SK-N-SH (cell line): ENCODE data around the gene SPOCK3. TPM values are rescaled to one million over a fixed set of nuclear protein-coding genes. Genes with fewer than 3 reads are reported as not detected.

ENCODE experiments used
- CTCF ChIA-PET: fragments of 300-600, 350-600 bp; formaldehyde crosslinking; extraction: SDS; loops from one replicate; lab custom pipeline; 2021; lab: Yijun Ruan, JAX
- POLR2A ChIA-PET: fragments of 350-600 bp; sonication (Branson Sonifier 250); formaldehyde crosslinking; extraction: SDS; loops from one replicate; lab custom pipeline; 2020; ENCODE audit warnings: antibody characterized with exemption, inconsistent platforms; lab: Yijun Ruan, JAX
- DNase-seq: peaks from one replicate; pipeline ENCODE4 v3.0.0; 2012
- H2AFZ ChIP-seq: fragments of 200-600 bp; sonication (generic); 2 replicates; pipeline ENCODE4 v1.8.1; 2016; ENCODE audit warnings: antibody characterized with exemption, mild to moderate bottlenecking, low read depth
- H3F3A ChIP-seq: fragments of 200-600 bp; sonication (generic); replicated peaks from 2 replicates; pipeline ENCODE3; 2016; ENCODE audit warnings: antibody characterized with exemption, mild to moderate bottlenecking; ENCODE audit not compliant: insufficient read depth
- H3K27ac ChIP-seq, 2 experiments: fragments of 200-500 bp in 1 of 2; fragments of 200-600 bp in 1 of 2; sonication (Bioruptor generic) in 1 of 2; sonication (generic), shearing (Covaris generic) in 1 of 2; 2 replicates each; pipeline versions ENCODE4 v1.5.1 to v1.6.1; 2014 to 2016; ENCODE audit warnings: low read depth in 2 of 2, inconsistent platforms in 1 of 2, low read length in 1 of 2, mild to moderate bottlenecking in 1 of 2, mixed read lengths in 1 of 2
- H3K27me3 ChIP-seq: fragments of 200-600 bp; sonication (generic), shearing (Covaris generic); 2 replicates; pipeline ENCODE4 v1.6.1; 2016; ENCODE audit warnings: mixed run types; ENCODE audit not compliant: insufficient read depth
- H3K36me3 ChIP-seq, 2 experiments: fragments of 200-500 bp in 1 of 2; fragments of 200-600 bp in 1 of 2; sonication (Bioruptor generic) in 1 of 2; sonication (generic) in 1 of 2; replicated peaks in 1 of 2; 2 replicates each; pipeline versions ENCODE3 to v1.5.1; 2014 to 2016; ENCODE audit warnings: low read length in 1 of 2, mild to moderate bottlenecking in 1 of 2; ENCODE audit not compliant: insufficient read depth in 2 of 2, control insufficient read depth in 1 of 2
- H3K4me1 ChIP-seq, 2 experiments: fragments of 200-500 bp in 1 of 2; fragments of 200-600 bp in 1 of 2; sonication (Bioruptor generic) in 1 of 2; sonication (generic), shearing (Covaris generic) in 1 of 2; 2 replicates each; pipeline versions ENCODE4 v1.5.1 to v1.6.1; 2014 to 2016; ENCODE audit warnings: low read depth in 1 of 2, low read length in 1 of 2, mixed run types in 1 of 2; ENCODE audit not compliant: insufficient read depth in 2 of 2, control insufficient read depth in 1 of 2
- H3K4me2 ChIP-seq: fragments of 200-600 bp; sonication (generic), shearing (Covaris generic); 2 replicates; pipeline ENCODE4 v1.6.1; 2017; ENCODE audit warnings: mixed run types
- H3K4me3 ChIP-seq, 2 experiments: fragments of 200-500 bp in 1 of 2; fragments of 200-600 bp in 1 of 2; sonication (Bioruptor generic) in 1 of 2; sonication (generic), shearing (Covaris generic) in 1 of 2; 2 replicates each; pipeline versions ENCODE4 v1.5.1 to v1.8.1; 2014 to 2016; ENCODE audit warnings: low read depth in 2 of 2, inconsistent platforms in 1 of 2, low read length in 1 of 2, mild to moderate bottlenecking in 1 of 2, mixed read lengths in 1 of 2, moderate library complexity in 1 of 2
- H3K79me2 ChIP-seq: fragments of 200-600 bp; sonication (generic); 2 replicates; pipeline ENCODE4 v1.8.1; 2017; ENCODE audit warnings: mild to moderate bottlenecking; ENCODE audit not compliant: insufficient read depth
- H3K9ac ChIP-seq: fragments of 200-600 bp; sonication (generic); 2 replicates; pipeline ENCODE4 v1.6.1; 2017; ENCODE audit warnings: mixed run types
- H3K9me2 ChIP-seq: fragments of 200-600 bp; sonication (generic); 2 replicates; pipeline ENCODE4 v1.6.1; 2017; ENCODE audit warnings: mixed run types
- H3K9me3 ChIP-seq: fragments of 200-600 bp; sonication (generic); 2 replicates; pipeline ENCODE4 v1.6.1; 2017; ENCODE audit warnings: mixed run types, mild to moderate bottlenecking, moderate library complexity
- H4K20me1 ChIP-seq: fragments of 200-600 bp; sonication (generic); 2 replicates; pipeline ENCODE4 v1.6.1; 2017; ENCODE audit warnings: mild to moderate bottlenecking, mixed run types; ENCODE audit not compliant: insufficient read depth
- CHD2 ChIP-seq: fragments of 150-350 bp; IDR thresholded peaks from 2 replicates; pipeline ENCODE4 v1.6.1; 2018; ENCODE audit warnings: low read length; ENCODE audit not compliant: partially characterized antibody
- EP300 ChIP-seq, 2 experiments: IDR thresholded peaks; 2 replicates each; pipeline versions ENCODE4 v1.4.0 to v1.6.1; 2012; ENCODE audit warnings: borderline replicate concordance in 1 of 2, low read depth in 1 of 2, low read length in 1 of 2
- FOSL2 ChIP-seq: IDR thresholded peaks from 2 replicates; pipeline ENCODE4 v1.4.0; 2012; ENCODE audit warnings: low read depth, mild to moderate bottlenecking, moderate library complexity, borderline replicate concordance
- FOXJ3 ChIP-seq: sonication (generic); formaldehyde crosslinking; IDR thresholded peaks from 2 replicates; pipeline ENCODE4 v1.5.1; 2020; ENCODE audit warnings: mild to moderate bottlenecking, missing genetic modification reagents
- GABPA ChIP-seq: IDR thresholded peaks from 2 replicates; pipeline ENCODE4 v1.4.0; 2012; ENCODE audit warnings: low read depth, mild to moderate bottlenecking
- JUND ChIP-seq: IDR thresholded peaks from 2 replicates; pipeline ENCODE4 v1.4.0; 2012
- MEF2A ChIP-seq: IDR thresholded peaks from 2 replicates; pipeline ENCODE4 v1.4.0; 2012; ENCODE audit warnings: low read depth, borderline replicate concordance
- NFIC ChIP-seq: IDR thresholded peaks from 2 replicates; pipeline ENCODE4 v1.4.0; 2012; ENCODE audit warnings: borderline replicate concordance
- RAD21 ChIP-seq: IDR thresholded peaks from 2 replicates; pipeline ENCODE4 v1.6.1; 2012; ENCODE audit warnings: mild to moderate bottlenecking, low read length
- RCOR1 ChIP-seq: fragments of 150-350 bp; IDR thresholded peaks from 2 replicates; pipeline ENCODE4 v1.6.1; 2017; ENCODE audit warnings: antibody characterized with exemption, low read length
- REST ChIP-seq: IDR thresholded peaks from 2 replicates; pipeline ENCODE4 v1.6.1; 2012; ENCODE audit warnings: mild to moderate bottlenecking, low read depth, low read length, moderate library complexity
- RFX5 ChIP-seq: IDR thresholded peaks from 2 replicates; pipeline ENCODE4 v1.6.1; 2012; ENCODE audit warnings: mild to moderate bottlenecking, improper control_type of control experiment, low read length
- RXRA ChIP-seq: IDR thresholded peaks from 2 replicates; pipeline ENCODE4 v1.4.0; 2012; ENCODE audit warnings: low read depth, mild to moderate bottlenecking, borderline replicate concordance
- SIN3A ChIP-seq: IDR thresholded peaks from 2 replicates; pipeline ENCODE4 v1.6.1; 2012; ENCODE audit warnings: low read depth, mild to moderate bottlenecking, low read length, moderate library complexity, borderline replicate concordance
- TAF1 ChIP-seq: IDR thresholded peaks from 2 replicates; pipeline ENCODE4 v1.6.1; 2012; ENCODE audit warnings: low read depth, mild to moderate bottlenecking, low read length, moderate library complexity, borderline replicate concordance
- TEAD4 ChIP-seq: IDR thresholded peaks from 2 replicates; pipeline ENCODE4 v1.4.0; 2012; ENCODE audit warnings: mild to moderate bottlenecking, borderline replicate concordance; ENCODE audit not compliant: insufficient read depth
- USF1 ChIP-seq: IDR thresholded peaks from 2 replicates; pipeline ENCODE4 v1.4.0; 2012; ENCODE audit warnings: low read depth, borderline replicate concordance
- ZBTB33 ChIP-seq: IDR thresholded peaks from 2 replicates; pipeline ENCODE4 v1.4.0; 2012; ENCODE audit warnings: low read depth, borderline replicate concordance
- WGBS: methylation state at CpG from one replicate; pipeline ENCODE4 v1.1.6; 2017; ENCODE audit warnings: low lambda C conversion rate; 5-methylcytosine and 5-hydroxymethylcytosine counted together
- polyA plus RNA-seq, 3 experiments: library from polyadenylated mRNA; depleted of rRNA; stranded (reverse); fragments of >200 nt; gene quantifications; 2 replicates each; pipeline ENCODE4 v1.2.3, GENCODE V29; 2012

Gene SPOCK3
- polyA plus RNA-seq, 1 of the 3 experiments (the other 2 are of a cell fraction), result not detected

GRCh38 chr4:166913926-166914325 is 320.4 kb downstream of the SPOCK3 start:
- no peak for TF ChIP-seq GABPA
- TF ChIP-seq RXRA, result no peak
- TF ChIP-seq NFIC, result no peak
- TF ChIP-seq ZBTB33, result no peak
- TF ChIP-seq RAD21, result no peak
- no peak for TF ChIP-seq MEF2A
- TF ChIP-seq EP300 (IDR thresholded peaks at IDR 0.05; ENCODE audit: borderline replicate concordance in 1 of 2, low read depth in 1 of 2, low read length in 1 of 2), result no peak
- TF ChIP-seq USF1, result no peak
- no peak for TF ChIP-seq TAF1
- TF ChIP-seq JUND, result no peak
- no peak for TF ChIP-seq RFX5
- TF ChIP-seq RCOR1, result no peak
- TF ChIP-seq FOXJ3 (CRISPR knock-in tag), result no peak
- TF ChIP-seq SIN3A, result no peak
- no peak for TF ChIP-seq TEAD4
- no peak for TF ChIP-seq FOSL2
- no peak for TF ChIP-seq REST
- no peak for TF ChIP-seq CHD2
- no peaks in the 10 kb centered on the region for H3K79me2 ChIP-seq
- H3K9me2 ChIP-seq, result no peaks in the 10 kb centered on the region
- WGBS, result 15% methylated on average over 4 of the region's 4 CpGs
- no peak overlapping the region for H3K4me2 ChIP-seq
- no peak overlapping the region for H2AFZ ChIP-seq
- no peaks in the 10 kb centered on the region for H3K9me3 ChIP-seq
- POLR2A ChIA-PET, result no interaction called here
- no peaks in the 10 kb centered on the region for H4K20me1 ChIP-seq
- no peaks in the 10 kb centered on the region for H3K4me1 ChIP-seq
- H3K27me3 ChIP-seq, result no peaks in the 10 kb centered on the region
- H3K4me3 ChIP-seq, result no peak overlapping the region
- no peak for DNase-seq
- no peaks in the 10 kb centered on the region for H3F3A ChIP-seq
- no peak overlapping the region for H3K27ac ChIP-seq
- no peaks in the 10 kb centered on the region for H3K36me3 ChIP-seq
- CTCF ChIA-PET, result no interaction called here
- no peak overlapping the region for H3K9ac ChIP-seq
